ENCODE results near the gene RPA3. TPM values are rescaled to one million over a fixed set of nuclear protein-coding genes. Genes with fewer than 3 reads are reported as not detected.

Gene RPA3
- total and polyA plus RNA-seq, 2 experiments from 2014 or later = 16.3 to 71.8 TPM

GRCh38 chr7:7620236-7620635 is 98.2 kb downstream of the RPA3 start:
- no peak for DNase-seq
- H3K9me2 ChIP-seq (ENCODE audit: insufficient read depth) = no peaks in the 10 kb centered on the region
- H3F3A ChIP-seq (ENCODE audit: insufficient read depth) = no peaks in the 10 kb centered on the region
- no peaks in the 10 kb centered on the region for H3K4me1 ChIP-seq (ENCODE audit: insufficient read depth)
- H4K20me1 ChIP-seq (ENCODE audit: insufficient read depth) = no peaks in the 10 kb centered on the region
- in situ Hi-C loops (cut with MboI) = no loop called here
- H3K27me3 ChIP-seq (replicated peaks; ENCODE audit: insufficient read depth) = no peaks in the 10 kb centered on the region
- no peak overlapping the region for H2AFZ ChIP-seq
- H3K79me2 ChIP-seq (ENCODE audit: insufficient read depth) = no peaks in the 10 kb centered on the region
- H3K27ac ChIP-seq = no peak overlapping the region
- no peaks in the 10 kb centered on the region for H3K9me3 ChIP-seq (ENCODE audit: low read depth)
- TF ChIP-seq EZH2 (IDR thresholded peaks at IDR 0.05; ENCODE audit: insufficient read depth, poor library complexity, severe bottlenecking) (no peak), EZH2phosphoT487 (IDR thresholded peaks at IDR 0.05; ENCODE audit: insufficient read depth, low read depth) (no peak)
- no peaks in the 10 kb centered on the region for H3K36me3 ChIP-seq (ENCODE audit: low read depth)
- H3K4me2 ChIP-seq (ENCODE audit: unreplicated experiment) = no peak overlapping the region
- H3K9ac ChIP-seq = no peak overlapping the region
- H3K4me3 ChIP-seq = no peak overlapping the region
- 61 to 68% methylated on average over 1 of the region's 1 CpG for WGBS, 2 experiments (ENCODE audit: low coverage in 1 of 2, low lambda C conversion rate in 2 of 2, missing lambda C conversion rate in 2 of 2)

GRCh38 chr7:7618410-7618809 is 100.0 kb downstream of the RPA3 start:
- Histone ChIP-seq H3K79me2 (ENCODE audit: insufficient read depth) (no peaks in the 10 kb centered on the region), H3K27ac (no peak overlapping the region), H3K27me3 (replicated peaks; ENCODE audit: insufficient read depth) (no peaks in the 10 kb centered on the region), H3F3A (ENCODE audit: insufficient read depth) (no peaks in the 10 kb centered on the region), H3K4me3 (no peak overlapping the region), H3K4me1 (ENCODE audit: insufficient read depth) (no peaks in the 10 kb centered on the region), H3K9ac (no peak overlapping the region), H2AFZ (no peak overlapping the region), H3K36me3 (ENCODE audit: low read depth) (no peaks in the 10 kb centered on the region), H4K20me1 (ENCODE audit: insufficient read depth) (no peaks in the 10 kb centered on the region), H3K9me2 (ENCODE audit: insufficient read depth) (no peaks in the 10 kb centered on the region), H3K4me2 (ENCODE audit: unreplicated experiment) (no peak overlapping the region), H3K9me3 (ENCODE audit: low read depth) (no peaks in the 10 kb centered on the region)
- WGBS, 2 experiments (ENCODE audit: low coverage in 1 of 2, low lambda C conversion rate in 2 of 2, missing lambda C conversion rate in 2 of 2) = 4 to 5% methylated on average over 1 of the region's 1 CpG
- TF ChIP-seq EZH2phosphoT487 (IDR thresholded peaks at IDR 0.05; ENCODE audit: insufficient read depth, low read depth) = no peak
- TF ChIP-seq EZH2 (IDR thresholded peaks at IDR 0.05; ENCODE audit: insufficient read depth, poor library complexity, severe bottlenecking) = no peak
- in situ Hi-C loops (cut with MboI) = no loop called here
- no peak for DNase-seq

- in situ Hi-C loops (cut with MboI) = no loop called here
- Histone ChIP-seq H3K27me3 (replicated peaks; ENCODE audit: insufficient read depth) (no peaks in the 10 kb centered on the region), H3K9me2 (ENCODE audit: insufficient read depth) (no peaks in the 10 kb centered on the region), H3K4me3 (no peak overlapping the region), H3K79me2 (ENCODE audit: insufficient read depth) (no peaks in the 10 kb centered on the region), H4K20me1 (ENCODE audit: insufficient read depth) (no peaks in the 10 kb centered on the region), H3K9ac (no peak overlapping the region), H3K4me2 (ENCODE audit: unreplicated experiment) (no peak overlapping the region), H3K27ac (no peak overlapping the region), H3K9me3 (ENCODE audit: low read depth) (no peaks in the 10 kb centered on the region), H3K4me1 (ENCODE audit: insufficient read depth) (no peaks in the 10 kb centered on the region), H2AFZ (no peak overlapping the region), H3K36me3 (ENCODE audit: low read depth) (no peaks in the 10 kb centered on the region), H3F3A (ENCODE audit: insufficient read depth) (no peaks in the 10 kb centered on the region)
- DNase-seq = no peak
- TF ChIP-seq EZH2 (IDR thresholded peaks at IDR 0.05; ENCODE audit: insufficient read depth, poor library complexity, severe bottlenecking) (no peak), EZH2phosphoT487 (IDR thresholded peaks at IDR 0.05; ENCODE audit: insufficient read depth, low read depth) (no peak)
- 47 to 49% methylated on average over 3 of the region's 3 CpGs for WGBS, 2 experiments (ENCODE audit: low coverage in 1 of 2, low lambda C conversion rate in 2 of 2, missing lambda C conversion rate in 2 of 2)
These were observed 100.9 kb downstream of the RPA3 start for GRCh38 chr7:7617550-7617949.

GRCh38 chr7:7614018-7614741 is 104.2 kb downstream of the RPA3 start:
- Histone ChIP-seq H3K4me1 (ENCODE audit: insufficient read depth) (no peaks in the 10 kb centered on the region), H3K9me2 (ENCODE audit: insufficient read depth) (no peaks in the 10 kb centered on the region), H2AFZ (no peak overlapping the region), H3K4me3 (no peak overlapping the region), H3K9ac (no peak overlapping the region), H3F3A (ENCODE audit: insufficient read depth) (no peaks in the 10 kb centered on the region), H3K9me3 (ENCODE audit: low read depth) (no peaks in the 10 kb centered on the region), H3K27ac (no peak overlapping the region), H3K4me2 (ENCODE audit: unreplicated experiment) (no peak overlapping the region), H3K79me2 (ENCODE audit: insufficient read depth) (no peaks in the 10 kb centered on the region), H3K36me3 (ENCODE audit: low read depth) (peaks cover 4% of the 10 kb centered on the region; the same call in 1 of the 2 replicates), H4K20me1 (ENCODE audit: insufficient read depth) (no peaks in the 10 kb centered on the region), H3K27me3 (replicated peaks; ENCODE audit: insufficient read depth) (no peaks in the 10 kb centered on the region)
- no peak for DNase-seq
- TF ChIP-seq EZH2 (IDR thresholded peaks at IDR 0.05; ENCODE audit: insufficient read depth, poor library complexity, severe bottlenecking) (no peak), EZH2phosphoT487 (IDR thresholded peaks at IDR 0.05; ENCODE audit: insufficient read depth, low read depth) (no peak)
- WGBS, 2 experiments (ENCODE audit: low coverage in 1 of 2, low lambda C conversion rate in 2 of 2, missing lambda C conversion rate in 2 of 2) = 92 to 95% methylated on average over 4 of the region's 4 CpGs
- in situ Hi-C loops (cut with MboI) = no loop called here

All from GM23248 (cell line).